Fibroblast of villous mesenchyme (primary cell): ENCODE data around the gene LARP4. TPM values are rescaled to one million over a fixed set of nuclear protein-coding genes. Genes with fewer than 3 reads are reported as not detected.
"Not testable (repeated sequence)": the region's sequence is repeated elsewhere in the genome, so short reads cannot be mapped to it uniquely, and the experiment has no call there.

ENCODE experiments used
- DNase-seq: peaks from one replicate; pipeline ENCODE4 v3.0.0-alpha.2; 2010; ENCODE audit warnings: low read depth
- H3K4me3 ChIP-seq: 2 replicates; pipeline ENCODE4 v1.5.1; 2011; ENCODE audit warnings: low read depth, mild to moderate bottlenecking, low read length
- CTCF ChIP-seq: IDR thresholded peaks from 2 replicates; pipeline ENCODE4 v1.5.1; 2012; ENCODE audit warnings: low read depth, mild to moderate bottlenecking, low read length; ENCODE audit not compliant: insufficient read depth
- total RNA-seq: library from RNA; depleted of rRNA; stranded (reverse); fragments of >200 nt; gene quantifications from 2 replicates; pipeline ENCODE4 v1.2.3, GENCODE V29; 2012

The LARP4 gene
- total RNA-seq, 1 donor, result 57.9 TPM

- TF ChIP-seq CTCF, result no peak
These were observed 18.6 kb downstream of the LARP4 start for GRCh38 chr12:50419112-50419909.

DNA sequence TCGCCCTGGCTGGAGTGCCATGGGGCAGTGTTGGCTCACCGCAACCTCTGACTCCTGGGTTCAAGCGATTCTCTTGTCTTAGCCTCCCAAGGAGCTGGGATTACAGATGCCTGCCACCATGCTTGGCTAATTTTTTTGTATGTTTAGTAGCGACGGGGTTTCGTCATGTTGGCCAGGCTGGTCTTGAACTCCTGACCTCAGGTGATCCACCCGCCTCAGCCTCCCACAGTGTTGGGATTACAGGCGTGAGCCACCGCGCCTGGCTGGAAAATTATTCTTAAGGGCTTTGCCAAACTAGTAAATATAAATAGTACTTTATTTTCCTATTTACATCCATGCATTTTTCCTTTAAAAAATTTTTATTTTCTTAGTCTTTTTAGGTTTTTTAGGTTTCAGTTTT is 22.2 kb downstream of the LARP4 start:
- not testable (repeated sequence) for DNase-seq, H3K4me3 ChIP-seq

More at GRCh38 chr12:50419112-50419909, 18.6 kb downstream of the LARP4 start:
- no peak overlapping the region for H3K4me3 ChIP-seq
- DNase-seq, result no peak

DNA sequence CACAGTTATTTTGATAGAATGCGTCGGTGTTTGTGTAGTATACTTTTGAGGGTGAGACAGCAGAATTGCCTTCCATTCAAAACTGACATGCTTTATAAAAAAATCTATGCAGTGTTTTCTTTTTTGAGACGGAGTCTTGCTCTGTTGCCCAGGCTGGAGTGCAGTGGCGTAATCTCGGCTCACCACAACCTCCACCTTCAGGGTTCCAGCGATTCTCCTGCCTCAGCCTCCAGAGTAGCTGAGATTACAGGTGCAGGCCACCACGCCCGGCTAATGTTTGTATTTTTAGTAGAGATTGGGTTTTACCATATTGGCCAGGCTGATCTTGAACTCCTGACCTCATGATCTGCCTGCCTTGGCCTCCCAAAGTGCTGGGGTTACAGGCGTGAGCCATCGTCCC is 22.7 kb downstream of the LARP4 start:
- not testable (repeated sequence) for DNase-seq, H3K4me3 ChIP-seq

GRCh38 chr12:50425589-50426258 is 25.0 kb downstream of the LARP4 start:
- H3K4me3 ChIP-seq, result no peak overlapping the region
- DNase-seq, result no peak
- TF ChIP-seq CTCF, result no peak

GRCh38 chr12:50431656-50432055 is 31.0 kb downstream of the LARP4 start:
- not testable (repeated sequence) for DNase-seq, H3K4me3 ChIP-seq

DNA sequence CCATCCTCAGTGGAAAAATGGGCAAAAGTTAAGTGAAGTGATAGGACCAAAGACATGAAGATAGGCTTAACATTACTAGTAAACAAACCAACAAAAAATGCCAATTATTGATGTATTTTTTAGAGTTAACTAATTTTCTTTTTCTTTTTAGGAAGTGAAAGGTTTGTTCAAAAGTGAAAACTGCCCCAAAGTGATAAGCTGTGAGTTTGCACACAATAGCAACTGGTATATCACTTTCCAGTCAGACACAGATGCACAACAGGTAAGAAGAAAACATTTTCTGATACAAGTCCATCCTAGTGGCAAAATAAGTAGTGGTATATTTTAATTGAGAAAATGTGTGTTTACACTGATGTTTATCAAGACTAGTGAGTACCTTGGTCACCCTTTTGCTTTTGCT is 39.6 kb downstream of the LARP4 start:
- no peak overlapping the region for H3K4me3 ChIP-seq
- no peak for TF ChIP-seq CTCF
- no peak for DNase-seq

DNA sequence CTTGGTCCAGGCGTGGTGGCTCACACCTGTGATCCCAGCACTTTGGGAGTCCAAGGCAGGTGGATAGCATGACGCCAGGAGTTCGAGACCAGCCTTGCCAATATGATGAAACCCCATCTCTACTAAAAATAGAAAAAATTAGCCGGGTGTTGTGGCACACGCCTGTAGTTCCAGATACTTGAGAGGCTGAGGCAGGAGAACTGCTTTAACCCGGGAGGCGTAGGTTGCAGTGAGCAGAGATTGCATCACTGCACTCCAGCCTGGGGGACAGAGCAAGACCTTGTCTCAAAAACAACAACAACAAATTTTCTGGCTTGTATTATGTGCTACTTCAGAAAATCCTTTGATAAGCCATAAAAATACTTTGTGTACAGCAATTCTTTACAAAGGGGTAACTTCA is 41.1 kb downstream of the LARP4 start:
- no peak for TF ChIP-seq CTCF
- DNase-seq, result no peak
- H3K4me3 ChIP-seq, result no peak overlapping the region

GRCh38 chr12:50442178-50442908 is 41.7 kb downstream of the LARP4 start:
- DNase-seq, result no peak

GRCh38 chr12:50449671-50450070 is 49.0 kb downstream of the LARP4 start:
- not testable (repeated sequence) for DNase-seq, H3K4me3 ChIP-seq

More at GRCh38 chr12:50442178-50442908, 41.7 kb downstream of the LARP4 start:
- TF ChIP-seq CTCF, result no peak
- H3K4me3 ChIP-seq, result no peak overlapping the region
